Stimulated activated CD8-positive, alpha-beta memory T cell treated with anti-CD3 and anti-CD28 coated beads, Interleukin-7, amount 100 ng/mL, for 48 hours (primary cell): ENCODE results near the gene RGR.
"Not testable (repeated sequence)": the region's sequence is repeated elsewhere in the genome, so short reads cannot be mapped to it uniquely, and the experiment has no call there.

Experiments used
- DNase-seq, 2 donors: peaks; one replicate each; pipeline ENCODE4 v3.0.0-alpha.2; 2020; ENCODE audit warnings: low read depth in 1 of 2; ENCODE audit errors: extremely low read depth in 1 of 2

RGR gene

DNA sequence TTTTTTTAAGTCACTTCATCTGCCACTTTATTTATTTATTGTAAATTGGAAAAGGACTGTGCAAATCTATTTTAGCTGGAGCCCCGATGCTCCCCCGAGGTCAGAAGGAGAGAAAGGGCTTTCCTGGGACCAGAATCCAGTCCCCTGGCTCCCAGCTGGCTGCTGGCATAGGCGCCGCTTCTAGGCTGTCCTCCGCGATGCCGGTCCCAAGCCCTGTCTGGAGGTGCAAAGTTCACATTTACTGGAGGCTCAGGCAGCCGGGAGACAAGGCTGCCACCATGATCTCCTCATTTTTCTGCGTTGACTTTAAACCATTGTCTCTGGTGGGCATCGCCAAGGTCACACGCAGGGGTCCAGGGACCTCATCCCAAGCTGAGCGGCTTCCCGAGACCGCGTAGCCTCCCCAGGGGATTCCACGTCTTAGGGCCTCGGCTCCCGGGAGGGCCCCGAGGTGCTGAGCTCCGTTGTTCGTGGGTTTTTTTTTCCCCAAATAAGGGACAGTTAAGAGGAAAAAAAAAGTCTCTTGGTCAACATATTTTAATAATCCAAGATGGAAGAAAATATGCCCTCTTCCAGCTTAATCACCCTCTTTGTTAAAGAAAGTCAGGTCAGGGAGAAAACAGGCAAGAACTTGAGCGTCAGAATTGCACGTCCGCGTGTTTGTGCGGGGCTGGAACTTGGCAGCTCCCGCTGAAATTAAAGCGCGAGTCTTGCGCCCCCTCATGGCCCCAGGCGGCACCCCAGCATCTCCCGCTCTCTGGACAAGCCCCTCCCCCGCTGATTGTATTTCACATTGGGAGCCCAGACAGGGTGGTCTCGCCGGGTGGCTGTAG is 11.9 kb downstream of the RGR start:
- DNase-seq, result peak in 1 of 2 donors; percentile 42

DNA sequence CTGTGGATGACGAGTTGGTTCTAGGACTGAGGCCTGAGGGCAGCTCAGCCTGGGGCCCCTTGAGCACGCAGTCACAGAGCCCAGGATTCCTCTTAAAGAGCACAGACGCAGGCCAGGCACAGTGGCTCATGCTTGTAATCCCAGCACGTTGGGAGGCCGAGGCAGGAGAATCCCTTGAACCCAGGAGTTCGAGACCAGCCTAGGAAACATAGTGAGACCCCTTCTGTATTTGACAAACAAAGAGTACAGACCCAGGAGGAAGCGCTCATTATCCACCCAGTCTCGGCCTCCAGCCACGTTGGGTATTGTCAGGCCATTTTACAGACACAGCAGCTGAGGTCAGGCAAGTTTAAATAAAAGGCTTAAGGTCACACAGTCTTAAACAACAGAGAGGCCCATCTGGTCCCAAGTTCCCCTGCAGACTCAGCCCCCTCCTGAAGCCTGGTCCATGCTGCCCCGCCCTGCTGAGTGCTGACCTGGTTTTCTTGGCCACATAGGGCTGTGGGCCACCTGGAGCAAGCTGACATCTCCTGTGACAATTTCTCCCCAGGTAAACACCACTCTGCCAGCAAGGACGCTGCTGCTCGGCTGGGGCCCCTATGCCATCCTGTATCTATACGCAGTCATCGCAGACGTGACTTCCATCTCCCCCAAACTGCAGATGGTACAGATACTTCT is 12.6 kb downstream of the RGR start:
- DNase-seq, result no peak

DNA sequence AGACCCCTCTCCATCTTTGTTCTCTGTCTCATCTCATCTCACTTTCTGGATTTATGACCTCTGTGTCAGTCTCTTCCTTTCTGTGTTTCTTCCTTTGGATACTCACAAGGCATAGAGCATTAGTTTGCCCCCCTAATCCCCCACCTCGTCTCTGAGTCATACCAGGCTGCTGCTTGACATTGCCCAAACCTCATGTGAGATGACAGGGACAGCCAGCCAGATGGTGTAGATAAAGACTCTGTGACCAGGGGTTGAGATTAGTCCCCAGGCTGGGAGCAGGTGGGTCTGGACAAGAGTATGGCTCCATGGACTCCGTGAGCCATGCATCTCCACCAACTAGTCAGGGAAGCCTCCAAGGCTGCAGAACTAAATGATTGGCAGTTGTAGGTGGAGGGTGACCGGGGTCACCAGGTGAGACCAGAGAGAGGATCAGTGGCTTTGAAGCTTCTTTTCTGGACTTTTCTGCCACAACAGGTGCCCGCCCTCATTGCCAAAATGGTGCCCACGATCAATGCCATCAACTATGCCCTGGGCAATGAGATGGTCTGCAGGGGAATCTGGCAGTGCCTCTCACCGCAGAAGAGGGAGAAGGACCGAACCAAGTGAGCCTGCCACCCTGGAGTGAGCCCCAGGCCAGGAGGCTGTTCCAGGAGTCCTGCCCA is 13.3 kb downstream of the RGR start:
- DNase-seq, result no peak

DNA sequence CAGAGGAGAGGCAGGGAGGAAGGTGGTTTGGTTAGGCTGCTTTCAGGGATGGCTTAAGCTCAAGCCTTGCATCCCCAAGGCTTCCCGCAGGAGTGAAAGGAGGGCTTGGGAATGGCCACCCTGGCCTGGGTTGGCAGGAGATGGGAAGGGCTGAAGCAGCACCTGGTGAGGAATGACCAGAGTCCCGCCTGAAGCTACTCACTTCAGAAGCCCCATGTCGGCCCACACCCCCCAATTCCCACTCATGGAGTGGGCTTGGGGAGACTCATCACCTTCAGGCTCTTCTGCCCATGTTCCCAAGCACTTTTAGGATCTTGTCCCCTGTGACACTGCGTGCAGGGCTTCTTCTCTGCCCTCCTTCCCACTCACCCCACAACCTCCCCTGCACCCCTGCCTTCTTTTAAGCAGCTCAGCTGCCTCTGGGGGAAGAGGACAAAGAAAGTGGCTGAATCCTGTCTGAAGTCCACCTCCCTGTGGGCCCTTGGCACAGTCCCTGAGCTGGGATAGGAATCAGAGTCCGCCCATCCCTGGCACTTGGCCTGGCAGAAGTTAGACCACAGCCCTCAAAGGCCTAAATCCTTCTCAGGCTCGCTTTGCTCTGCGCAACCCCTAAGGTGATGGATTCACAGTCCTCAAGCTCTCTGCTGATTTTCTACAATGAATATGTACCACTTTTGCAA is 16.5 kb downstream of the RGR start:
- DNase-seq, result no peak

DNA sequence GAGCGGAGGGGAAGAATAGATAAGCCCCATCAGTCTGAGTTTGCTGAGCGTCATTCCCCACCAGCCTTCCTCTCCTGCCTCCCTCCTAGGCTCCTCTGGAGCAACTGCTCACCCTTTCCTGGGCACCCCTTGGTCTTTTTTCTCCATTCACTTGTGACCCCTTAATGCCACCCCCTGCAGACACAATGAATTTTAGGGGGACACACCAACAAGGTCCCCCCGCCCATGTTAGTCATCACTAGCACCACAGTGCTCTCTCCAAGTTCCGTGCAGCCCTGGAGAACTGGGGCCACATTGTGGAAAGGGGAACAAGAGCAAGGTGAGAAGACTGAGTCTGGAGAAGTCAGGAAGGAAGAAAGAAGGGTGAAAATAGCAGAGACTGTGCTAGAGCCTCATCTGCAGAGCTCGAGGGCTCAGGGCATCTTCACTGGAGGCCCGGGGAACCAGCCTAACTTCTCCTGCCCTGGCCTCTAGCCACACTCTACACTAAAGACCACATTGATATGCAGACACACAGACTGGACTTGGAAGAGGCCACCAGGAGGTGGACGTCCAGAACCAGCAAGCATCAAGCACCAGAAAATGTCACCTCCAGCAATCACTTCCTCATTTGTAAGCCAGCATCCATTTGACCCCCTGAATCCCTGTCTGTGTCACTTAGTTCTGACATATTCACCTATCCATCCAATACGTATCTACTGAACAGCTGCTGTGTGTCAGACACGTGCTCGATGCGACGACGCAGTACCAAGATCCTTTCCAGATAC is 17.5 kb downstream of the RGR start:
- DNase-seq, result no peak

DNA sequence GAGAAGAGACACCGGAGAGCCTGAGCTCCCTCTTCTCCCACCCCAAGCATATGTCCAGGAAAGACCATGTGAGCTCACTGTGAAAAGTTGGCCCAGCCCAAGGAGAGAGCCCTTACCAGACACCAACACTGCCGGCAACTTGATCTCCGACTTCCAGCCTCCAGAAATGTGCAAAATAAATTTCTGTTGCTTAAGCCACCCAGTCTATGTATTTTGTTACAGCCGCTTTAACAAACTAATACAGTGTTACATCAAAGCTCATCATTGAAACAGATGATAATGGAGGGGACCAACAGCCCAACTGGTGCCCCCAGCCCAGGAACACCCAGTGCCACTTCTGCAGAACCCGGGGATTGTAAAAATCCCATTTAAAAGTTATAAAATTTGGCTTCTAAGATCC is 18.9 kb downstream of the RGR start:
- DNase-seq, result no peak

DNA sequence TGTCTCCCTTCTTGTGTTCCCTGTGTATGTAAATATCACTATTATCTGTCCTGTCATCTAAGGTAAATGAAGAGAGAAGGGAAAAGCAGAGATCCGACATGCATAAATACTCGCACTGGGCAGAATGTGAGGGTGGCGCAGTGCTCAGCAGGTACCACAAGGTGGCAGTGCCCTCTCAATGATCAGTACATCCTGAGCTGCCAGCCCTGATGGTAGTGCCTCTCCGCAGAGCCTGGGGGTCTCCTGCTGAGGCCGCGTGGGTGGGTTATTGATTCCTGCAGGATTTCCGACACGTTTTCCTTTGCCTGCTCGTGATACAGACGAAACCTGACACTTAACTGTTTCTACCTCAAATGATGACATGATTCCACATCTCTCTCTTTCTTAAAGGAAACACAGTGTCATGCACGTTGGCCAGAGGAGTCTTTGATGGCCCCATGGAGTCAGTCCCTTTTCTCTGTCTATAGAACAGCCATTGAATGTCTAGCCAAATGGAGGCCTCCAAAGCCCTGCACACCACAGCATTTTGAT is 19.8 kb downstream of the RGR start:
- DNase-seq, result peak; percentile 34 to 52

DNA sequence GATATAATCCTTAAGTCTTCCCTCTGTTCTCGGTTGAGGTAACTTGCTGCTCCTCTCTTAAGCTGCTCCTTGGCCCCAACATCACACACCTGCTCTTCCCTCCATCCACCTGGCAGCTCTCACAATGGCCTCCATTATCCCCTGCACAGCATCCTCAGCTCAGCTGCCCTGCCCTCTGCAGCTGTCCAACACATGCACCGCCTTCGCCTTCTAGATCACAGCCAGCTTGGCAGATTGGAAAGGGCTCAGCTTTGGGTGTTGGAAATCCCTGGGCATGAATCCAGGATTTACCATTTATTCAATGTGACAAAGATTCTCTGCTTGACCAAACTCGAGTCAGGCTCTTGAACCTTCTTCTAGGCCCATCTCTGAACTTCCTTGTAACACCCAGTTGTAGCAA is 20.6 kb downstream of the RGR start:
- DNase-seq, result no peak

DNA sequence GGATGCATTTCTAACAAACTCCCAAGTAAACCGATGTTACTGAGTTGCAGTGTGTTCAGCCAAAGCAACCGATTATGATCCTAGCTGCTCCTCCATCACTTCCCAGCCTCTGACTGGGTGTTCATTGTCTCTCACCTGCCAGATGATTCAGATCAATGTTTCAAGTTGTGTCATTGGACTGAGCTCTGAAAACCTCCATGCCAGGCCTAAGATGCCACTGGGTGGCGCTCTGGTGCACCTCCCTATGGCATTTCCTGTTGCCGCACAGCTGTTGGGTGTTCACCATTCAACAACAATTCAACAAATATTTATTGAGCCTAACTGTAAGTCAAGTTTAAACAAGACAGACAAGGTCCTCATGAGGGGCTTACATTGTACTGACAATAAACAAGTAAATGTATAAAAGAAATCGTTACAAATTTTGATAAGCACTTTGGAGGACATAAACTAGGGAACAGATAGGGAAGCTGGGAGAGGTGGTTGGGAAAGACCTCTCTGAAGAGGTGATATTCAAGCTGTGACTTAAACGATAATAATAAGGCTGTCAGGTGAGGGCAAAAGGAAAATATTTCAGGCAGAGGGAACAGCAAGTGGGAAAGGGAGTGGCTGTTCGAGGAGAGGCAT is 22.8 kb downstream of the RGR start:
- DNase-seq, result peak; percentile 43 to 69

DNA sequence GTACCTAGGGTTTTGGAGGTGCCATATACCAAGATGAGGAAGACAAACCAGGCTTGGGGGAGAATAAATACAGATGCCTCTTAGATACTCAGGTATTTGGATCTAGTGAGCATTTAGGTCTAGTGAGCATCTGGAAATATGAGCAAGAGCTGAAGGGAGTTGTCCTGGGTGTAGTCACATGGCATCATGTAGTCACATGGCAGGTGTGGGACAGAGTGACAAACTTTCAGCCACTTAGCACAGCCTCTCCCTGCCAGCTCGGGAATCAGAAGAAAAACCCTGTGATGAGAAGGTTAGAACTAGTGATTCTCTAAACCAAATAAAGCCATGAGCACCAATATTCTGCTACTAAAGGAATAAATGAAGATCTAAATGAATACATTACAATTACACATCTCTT is 24.3 kb downstream of the RGR start:
- no peak for DNase-seq

DNA sequence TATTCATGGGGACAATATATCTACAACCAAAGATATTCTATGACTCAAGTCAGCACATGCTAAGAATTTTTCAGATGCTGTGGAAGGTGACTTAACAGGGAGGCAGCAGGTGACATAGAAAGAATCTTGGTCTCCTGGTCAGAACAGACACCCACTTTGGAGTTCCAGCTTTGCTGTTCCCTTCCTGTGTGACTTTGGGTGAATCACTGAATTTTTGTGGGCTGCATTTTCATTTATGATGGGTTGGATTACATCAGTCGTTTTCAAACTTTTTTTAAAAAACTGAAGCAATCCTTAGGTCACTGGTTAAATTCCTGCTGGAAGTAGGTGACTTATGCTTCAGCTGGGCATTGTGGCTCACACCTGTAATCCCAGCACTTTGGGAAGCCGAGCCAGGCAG is 24.9 kb downstream of the RGR start:
- no peak for DNase-seq

DNA sequence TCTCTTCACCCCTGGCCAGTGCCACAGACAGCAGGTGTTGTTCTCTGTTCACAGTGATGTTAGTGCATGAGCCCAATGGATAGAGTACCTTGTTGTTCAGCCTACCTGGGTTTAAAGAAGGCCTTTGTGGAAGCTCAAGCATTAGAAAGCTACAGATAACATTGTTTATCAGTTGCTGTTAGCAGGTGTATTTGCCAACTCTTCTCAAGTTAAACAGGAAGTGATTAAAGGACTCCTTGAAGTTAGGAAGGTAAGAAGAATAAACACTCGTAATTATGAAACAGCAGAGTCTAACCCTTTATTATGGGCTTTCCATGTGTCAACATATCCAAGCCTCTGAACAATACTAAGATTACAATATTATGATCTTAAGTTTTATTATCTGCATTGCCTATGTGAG is 25.9 kb downstream of the RGR start:
- DNase-seq, result no peak

DNA sequence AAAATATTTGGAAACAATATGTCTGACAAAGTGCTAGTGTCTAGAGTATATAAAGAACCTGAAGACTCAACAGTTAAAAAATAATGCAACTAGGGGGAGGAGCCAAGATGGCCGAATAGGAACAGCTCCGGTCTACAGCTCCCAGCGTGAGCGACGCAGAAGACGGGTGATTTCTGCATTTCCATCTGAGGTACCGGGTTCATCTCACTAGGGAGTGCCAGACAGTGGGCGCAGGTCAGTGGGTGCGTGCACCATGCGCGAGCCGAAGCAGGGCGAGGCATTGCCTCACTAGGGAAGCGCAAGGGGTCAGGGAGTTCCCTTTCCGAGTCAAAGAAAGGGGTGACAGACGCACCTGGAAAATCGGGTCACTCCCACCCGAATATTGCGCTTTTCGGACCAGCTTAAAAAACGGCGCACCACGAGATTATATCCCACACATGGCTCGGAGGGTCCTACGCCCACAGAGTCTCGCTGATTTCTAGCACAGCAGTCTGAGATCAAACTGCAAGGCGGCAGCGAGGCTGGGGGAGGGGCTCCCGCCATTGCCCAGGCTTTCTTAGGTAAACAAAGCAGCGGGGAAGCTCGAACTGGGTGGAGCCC is 35.1 kb downstream of the RGR start:
- DNase-seq, result not testable (repeated sequence)

DNA sequence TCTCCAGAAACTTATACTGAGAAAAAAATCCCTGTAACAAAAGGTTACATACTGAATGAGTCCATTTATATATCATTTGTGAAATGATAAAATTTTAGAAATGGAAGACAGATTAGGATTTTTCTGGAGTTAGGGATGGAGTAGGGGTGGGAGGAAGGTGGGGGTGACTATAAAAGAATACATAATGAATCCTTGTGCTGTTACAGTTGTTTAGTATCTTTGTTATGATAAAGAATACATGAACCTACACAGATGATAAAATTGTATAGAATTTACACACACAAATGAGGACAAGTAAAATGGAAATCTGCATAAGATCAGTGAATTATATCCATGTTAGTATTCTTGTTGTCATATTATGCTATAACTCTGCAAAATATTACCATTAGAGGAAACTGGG is 41.8 kb downstream of the RGR start:
- DNase-seq, result no peak

DNA sequence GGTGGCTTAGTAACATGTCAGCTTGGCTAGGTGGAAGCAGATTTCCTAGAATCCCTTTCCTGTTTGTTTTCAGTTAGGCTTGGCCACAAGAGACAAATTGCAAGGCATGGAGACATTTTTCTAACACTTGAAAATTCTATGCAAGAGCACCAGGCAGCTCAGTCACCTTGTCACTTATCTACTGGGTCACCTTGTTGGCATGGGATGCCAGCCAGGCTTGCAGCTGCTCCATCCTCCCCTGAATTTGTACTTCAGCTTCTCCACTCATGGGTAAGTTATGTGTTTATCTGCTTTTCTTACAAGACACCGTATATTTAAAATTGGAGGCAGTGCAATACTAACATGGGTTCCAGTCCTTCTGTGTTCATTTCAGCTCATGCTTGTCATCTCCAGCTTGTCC is 43.3 kb downstream of the RGR start:
- DNase-seq, result no peak

DNA sequence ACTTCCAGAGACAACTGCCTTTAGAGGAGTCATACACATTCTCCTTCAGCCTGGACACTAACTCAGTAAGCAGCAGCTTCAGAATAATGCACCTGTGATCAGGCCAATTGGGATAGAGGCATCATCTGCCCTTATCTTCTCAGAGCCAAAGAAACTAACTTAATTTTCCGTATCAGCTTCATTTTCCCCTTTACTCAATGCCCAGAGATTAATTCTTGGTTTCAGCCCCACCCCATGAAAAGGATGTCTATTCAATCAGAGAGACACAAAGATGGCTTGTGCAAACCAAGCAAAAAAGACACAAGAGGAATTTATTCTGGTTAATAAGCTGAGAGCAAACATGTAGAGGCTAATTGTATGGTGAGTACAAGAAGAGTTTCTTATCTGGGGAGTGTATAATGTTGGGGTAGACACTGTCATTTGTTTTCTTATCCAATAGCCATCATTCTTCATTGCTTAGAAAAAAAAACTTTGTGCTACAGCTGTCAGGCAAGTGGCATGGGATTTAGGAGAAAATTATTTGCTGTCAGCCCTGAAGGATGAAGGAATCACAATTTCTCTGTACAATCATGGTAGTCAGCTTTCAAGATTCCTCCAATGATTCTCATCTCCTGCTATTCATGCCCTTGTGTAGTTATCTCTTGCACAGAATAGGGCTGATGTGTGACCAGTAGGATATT is 44.8 kb downstream of the RGR start:
- no peak for DNase-seq

DNA sequence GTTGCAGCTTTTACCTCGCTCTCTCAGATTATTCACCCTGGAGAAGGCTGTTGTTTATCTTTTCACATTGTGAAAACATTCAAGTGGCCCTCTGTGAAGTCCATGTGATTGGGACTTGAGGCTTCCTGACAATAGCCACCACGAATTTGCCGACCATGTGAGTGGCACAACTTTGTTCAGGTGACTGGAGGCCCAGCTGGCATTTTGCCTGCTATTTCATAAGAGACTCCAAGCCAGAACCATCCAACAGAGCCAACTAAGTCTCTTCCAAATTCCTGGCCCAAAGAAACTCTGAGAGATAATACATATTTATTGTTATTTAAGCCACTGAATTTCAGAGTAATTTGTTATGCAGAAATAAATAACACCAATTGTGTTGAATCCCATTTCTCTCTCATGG is 45.4 kb downstream of the RGR start:
- DNase-seq, result no peak

DNA sequence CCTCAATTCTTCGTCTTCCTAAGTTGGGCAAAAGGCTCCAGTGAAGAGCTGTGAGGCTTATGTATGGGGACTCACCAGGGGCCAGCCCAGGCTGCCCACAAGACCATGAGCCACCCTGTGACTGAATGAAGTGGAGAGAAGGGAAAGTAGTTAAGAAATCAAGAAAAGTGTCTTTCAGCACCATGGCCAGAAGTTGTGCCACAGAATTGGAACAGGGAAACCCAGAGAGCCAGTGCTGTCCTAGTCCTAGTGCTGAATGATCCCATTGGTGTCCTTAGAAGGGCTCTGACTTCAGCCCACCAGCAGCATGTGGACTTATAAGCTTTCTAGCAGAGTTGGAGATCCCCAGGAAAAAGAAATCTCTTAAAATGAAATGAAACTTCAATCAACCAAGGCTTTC is 46.5 kb downstream of the RGR start:
- no peak for DNase-seq

DNA sequence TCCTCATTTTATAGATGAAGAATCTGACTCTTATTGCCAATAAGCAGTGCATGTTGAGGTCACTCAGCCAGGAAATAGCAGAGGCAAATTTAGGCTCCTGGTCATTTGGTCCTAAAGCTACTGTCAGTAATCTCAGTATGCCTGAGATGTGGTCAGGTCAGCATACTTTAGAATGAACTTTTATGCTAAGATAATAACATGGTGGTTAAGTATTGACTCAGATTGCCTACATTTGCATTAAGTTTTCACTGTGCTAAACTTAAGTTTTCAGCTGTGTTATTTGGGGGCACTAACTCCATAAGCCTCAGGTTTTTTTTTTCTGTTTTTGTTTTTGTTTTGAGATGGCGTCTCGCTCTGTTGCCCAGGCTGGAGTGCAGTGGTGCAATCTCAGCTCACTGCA is 47.6 kb downstream of the RGR start:
- DNase-seq, result no peak
